ENCODE data around the gene C1orf105.

Gene C1orf105

GRCh38 chr1:172399756-172400721, 20.4 kb upstream of the C1orf105 start:
- no peaks in the 10 kb centered on the region for H3K9me3 Mint-ChIP-seq
- no peaks in the 10 kb centered on the region for H3K27me3 Mint-ChIP-seq
- H3K4me1 Mint-ChIP-seq (ENCODE audit: low read depth): peaks cover 6% of the 10 kb centered on the region
- intact Hi-C loops (cut with micrococcal nuclease): loop anchor here (1.0 to 10.0 kb wide), 4 partner anchors 218 to 595 kb away; no protein-coding TSS in a partner anchor
- no peak overlapping the region for H3K27ac Mint-ChIP-seq
- H3K36me3 Mint-ChIP-seq (ENCODE audit: low read depth): no peaks in the 10 kb centered on the region
- H3K4me3 Mint-ChIP-seq: no peak overlapping the region

GRCh38 chr1:172400722-172401105, 19.8 kb upstream of the C1orf105 start:
- Mint-ChIP-seq H3K4me1 (ENCODE audit: low read depth) (peaks cover 5% of the 10 kb centered on the region), H3K27ac (no peak overlapping the region), H3K9me3 (no peaks in the 10 kb centered on the region), H3K27me3 (no peaks in the 10 kb centered on the region), H3K36me3 (ENCODE audit: low read depth) (no peaks in the 10 kb centered on the region), H3K4me3 (no peak overlapping the region)
- intact Hi-C loops (cut with micrococcal nuclease): loop anchor here (2.0 kb wide), 1 partner anchor 266 kb away; no protein-coding TSS in a partner anchor

GRCh38 chr1:172401477-172401876, 19.0 kb upstream of the C1orf105 start:
- H3K9me3 Mint-ChIP-seq: no peaks in the 10 kb centered on the region
- H3K4me3 Mint-ChIP-seq: no peak overlapping the region
- H3K36me3 Mint-ChIP-seq (ENCODE audit: low read depth): no peaks in the 10 kb centered on the region
- peaks cover 5% of the 10 kb centered on the region for H3K4me1 Mint-ChIP-seq (ENCODE audit: low read depth)
- intact Hi-C loops (cut with micrococcal nuclease): loop anchor here (2.0 kb wide), 1 partner anchor 267 kb away; no protein-coding TSS in a partner anchor
- no peaks in the 10 kb centered on the region for H3K27me3 Mint-ChIP-seq
- no peak overlapping the region for H3K27ac Mint-ChIP-seq

- Mint-ChIP-seq H3K4me1 (ENCODE audit: low read depth) (peaks cover 5% of the 10 kb centered on the region), H3K36me3 (ENCODE audit: low read depth) (no peaks in the 10 kb centered on the region), H3K9me3 (no peaks in the 10 kb centered on the region), H3K27me3 (no peaks in the 10 kb centered on the region), H3K27ac (no peak overlapping the region), H3K4me3 (no peak overlapping the region)
- intact Hi-C loops (cut with micrococcal nuclease): loop anchor here (2.0 kb wide), 1 partner anchor 267 kb away; no protein-coding TSS in a partner anchor
Observed at GRCh38 chr1:172401892-172402291, 18.6 kb upstream of the C1orf105 start.

GRCh38 chr1:172402878-172403569, 17.5 kb upstream of the C1orf105 start:
- H3K36me3 Mint-ChIP-seq (ENCODE audit: low read depth): no peaks in the 10 kb centered on the region
- no peak overlapping the region for H3K27ac Mint-ChIP-seq
- H3K9me3 Mint-ChIP-seq: no peaks in the 10 kb centered on the region
- no peak overlapping the region for H3K4me3 Mint-ChIP-seq
- no peaks in the 10 kb centered on the region for H3K27me3 Mint-ChIP-seq
- H3K4me1 Mint-ChIP-seq (ENCODE audit: low read depth): peaks cover 5% of the 10 kb centered on the region
- intact Hi-C loops (cut with micrococcal nuclease): no loop called here

- H3K27me3 Mint-ChIP-seq: no peaks in the 10 kb centered on the region
Observed at GRCh38 chr1:172404121-172404520, 16.4 kb upstream of the C1orf105 start.

GRCh38 chr1:172405912-172406311, 14.6 kb upstream of the C1orf105 start:
- intact Hi-C loops (cut with micrococcal nuclease): no loop called here
- no peak overlapping the region for H3K27ac Mint-ChIP-seq
- no peak overlapping the region for H3K4me3 Mint-ChIP-seq
- no peaks in the 10 kb centered on the region for H3K27me3 Mint-ChIP-seq
- no peaks in the 10 kb centered on the region for H3K4me1 Mint-ChIP-seq (ENCODE audit: low read depth)
- no peaks in the 10 kb centered on the region for H3K36me3 Mint-ChIP-seq (ENCODE audit: low read depth)
- no peaks in the 10 kb centered on the region for H3K9me3 Mint-ChIP-seq

More at GRCh38 chr1:172404121-172404520, 16.4 kb upstream of the C1orf105 start:
- no peaks in the 10 kb centered on the region for H3K36me3 Mint-ChIP-seq (ENCODE audit: low read depth)
- intact Hi-C loops (cut with micrococcal nuclease): no loop called here
- no peak overlapping the region for H3K4me3 Mint-ChIP-seq
- H3K4me1 Mint-ChIP-seq (ENCODE audit: low read depth): peaks cover 5% of the 10 kb centered on the region
- H3K27ac Mint-ChIP-seq: no peak overlapping the region
- H3K9me3 Mint-ChIP-seq: no peaks in the 10 kb centered on the region

GRCh38 chr1:172406968-172407367, 13.5 kb upstream of the C1orf105 start:
- no peaks in the 10 kb centered on the region for H3K9me3 Mint-ChIP-seq
- intact Hi-C loops (cut with micrococcal nuclease): no loop called here
- H3K36me3 Mint-ChIP-seq (ENCODE audit: low read depth): no peaks in the 10 kb centered on the region
- H3K4me1 Mint-ChIP-seq (ENCODE audit: low read depth): no peaks in the 10 kb centered on the region
- H3K4me3 Mint-ChIP-seq: no peak overlapping the region
- H3K27me3 Mint-ChIP-seq: no peaks in the 10 kb centered on the region
- H3K27ac Mint-ChIP-seq: no peak overlapping the region

GRCh38 chr1:172408958-172409357, 11.5 kb upstream of the C1orf105 start:
- no peaks in the 10 kb centered on the region for H3K9me3 Mint-ChIP-seq
- no peaks in the 10 kb centered on the region for H3K36me3 Mint-ChIP-seq (ENCODE audit: low read depth)
- H3K4me3 Mint-ChIP-seq: no peak overlapping the region
- no peaks in the 10 kb centered on the region for H3K4me1 Mint-ChIP-seq (ENCODE audit: low read depth)
- H3K27ac Mint-ChIP-seq: no peak overlapping the region
- intact Hi-C loops (cut with micrococcal nuclease): no loop called here
- no peaks in the 10 kb centered on the region for H3K27me3 Mint-ChIP-seq

- Mint-ChIP-seq H3K9me3 (no peaks in the 10 kb centered on the region), H3K27me3 (no peaks in the 10 kb centered on the region), H3K4me3 (no peak overlapping the region), H3K36me3 (ENCODE audit: low read depth) (no peaks in the 10 kb centered on the region), H3K27ac (no peak overlapping the region), H3K4me1 (ENCODE audit: low read depth) (no peaks in the 10 kb centered on the region)
- intact Hi-C loops (cut with micrococcal nuclease): no loop called here
Observed at GRCh38 chr1:172410027-172410426, 10.5 kb upstream of the C1orf105 start.

GRCh38 chr1:172411791-172412338, 8.6 kb upstream of the C1orf105 start:
- Mint-ChIP-seq H3K4me1 (ENCODE audit: low read depth) (no peaks in the 10 kb centered on the region), H3K9me3 (no peaks in the 10 kb centered on the region), H3K27me3 (no peaks in the 10 kb centered on the region), H3K4me3 (no peak overlapping the region), H3K27ac (no peak overlapping the region), H3K36me3 (ENCODE audit: low read depth) (no peaks in the 10 kb centered on the region)
- intact Hi-C loops (cut with micrococcal nuclease): no loop called here

- Mint-ChIP-seq H3K27ac (no peak overlapping the region), H3K36me3 (ENCODE audit: low read depth) (no peaks in the 10 kb centered on the region), H3K27me3 (no peaks in the 10 kb centered on the region), H3K9me3 (no peaks in the 10 kb centered on the region), H3K4me3 (no peak overlapping the region), H3K4me1 (ENCODE audit: low read depth) (no peaks in the 10 kb centered on the region)
- intact Hi-C loops (cut with micrococcal nuclease): no loop called here
Observed at GRCh38 chr1:172414331-172414730, 6.2 kb upstream of the C1orf105 start.

- Mint-ChIP-seq H3K9me3 (no peaks in the 10 kb centered on the region), H3K27ac (no peak overlapping the region), H3K4me3 (no peak overlapping the region), H3K4me1 (ENCODE audit: low read depth) (no peaks in the 10 kb centered on the region), H3K36me3 (ENCODE audit: low read depth) (no peaks in the 10 kb centered on the region), H3K27me3 (no peaks in the 10 kb centered on the region)
- intact Hi-C loops (cut with micrococcal nuclease): no loop called here
Observed at GRCh38 chr1:172416496-172417035, 3.9 kb upstream of the C1orf105 start.

GRCh38 chr1:172417557-172417956, 2.9 kb upstream of the C1orf105 start:
- no peaks in the 10 kb centered on the region for H3K27me3 Mint-ChIP-seq
- H3K4me3 Mint-ChIP-seq: no peak overlapping the region
- intact Hi-C loops (cut with micrococcal nuclease): no loop called here
- no peak overlapping the region for H3K27ac Mint-ChIP-seq
- H3K4me1 Mint-ChIP-seq (ENCODE audit: low read depth): no peaks in the 10 kb centered on the region
- H3K36me3 Mint-ChIP-seq (ENCODE audit: low read depth): no peaks in the 10 kb centered on the region
- H3K9me3 Mint-ChIP-seq: no peaks in the 10 kb centered on the region
